Measurements from ENCODE around the gene MTPN. TPM values are rescaled to one million over a fixed set of nuclear protein-coding genes. Genes with fewer than 3 reads are reported as not detected.

The MTPN gene
- total and polyA plus RNA-seq, 2 donors (not counting 1 experiment from before 2014, with no cell fraction given) = 158 to 215 TPM

- H3K27ac ChIP-seq (ENCODE audit: insufficient read depth, low read length) = no peak overlapping the region
- TF ChIP-seq CTCF (conservative IDR thresholded peaks at IDR 0.05 in 1 of 2, IDR thresholded peaks at IDR 0.05 in 1 of 2; ENCODE audit: low read depth in 1 of 2, low read length in 2 of 2) (no peak), EZH2 (IDR thresholded peaks at IDR 0.05; ENCODE audit: low read length, missing control alignments) (no peak)
- no peak overlapping the region for H2AFZ ChIP-seq (ENCODE audit: low read length)
- DNase-seq (ENCODE audit: low read depth in 2 of 2) = no peak
- no peak overlapping the region for H3K9ac ChIP-seq (ENCODE audit: insufficient read depth, low read length)
- H3K4me2 ChIP-seq (ENCODE audit: extremely low read depth, insufficient read depth, low read length) = no peak overlapping the region
- H3K9me3 ChIP-seq (ENCODE audit: control insufficient read depth, insufficient read depth, low read depth, low read length) = no peaks in the 10 kb centered on the region
- no peaks in the 10 kb centered on the region for H4K20me1 ChIP-seq (ENCODE audit: control insufficient read depth, extremely low read depth, insufficient read depth, low read length)
- H3K27me3 ChIP-seq (ENCODE audit: control insufficient read depth, insufficient read depth, low read length) = no peaks in the 10 kb centered on the region
- no peaks in the 10 kb centered on the region for H3K79me2 ChIP-seq (ENCODE audit: control insufficient read depth, insufficient read depth, low read length)
- no peaks in the 10 kb centered on the region for H3K4me1 ChIP-seq (ENCODE audit: control insufficient read depth, extremely low read depth, insufficient read depth, low read length)
- H3K4me3 ChIP-seq (replicated peaks in 1 of 4; ENCODE audit: control extremely low read depth in 1 of 4, insufficient read depth in 1 of 4, low read depth in 3 of 4, low read length in 4 of 4) = no peak overlapping the region
- peaks cover 4% of the 10 kb centered on the region for H3K36me3 ChIP-seq (ENCODE audit: control insufficient read depth, insufficient read depth, low read length)
These were observed 49.0 kb downstream of the MTPN start for GRCh38 chr7:135928136-135928535.

GRCh38 chr7:135925210-135925609, 51.9 kb downstream of the MTPN start:
- Histone ChIP-seq H3K27ac (ENCODE audit: insufficient read depth, low read length) (no peak overlapping the region), H3K27me3 (ENCODE audit: control insufficient read depth, insufficient read depth, low read length) (no peaks in the 10 kb centered on the region), H3K9ac (ENCODE audit: insufficient read depth, low read length) (no peak overlapping the region), H3K36me3 (ENCODE audit: control insufficient read depth, insufficient read depth, low read length) (peaks cover 4% of the 10 kb centered on the region), H2AFZ (ENCODE audit: low read length) (no peak overlapping the region), H3K4me1 (ENCODE audit: control insufficient read depth, extremely low read depth, insufficient read depth, low read length) (no peaks in the 10 kb centered on the region), H3K9me3 (ENCODE audit: control insufficient read depth, insufficient read depth, low read depth, low read length) (no peaks in the 10 kb centered on the region), H3K4me2 (ENCODE audit: extremely low read depth, insufficient read depth, low read length) (no peak overlapping the region), H3K4me3 (replicated peaks in 1 of 4; ENCODE audit: control extremely low read depth in 1 of 4, insufficient read depth in 1 of 4, low read depth in 3 of 4, low read length in 4 of 4) (no peak overlapping the region), H4K20me1 (ENCODE audit: control insufficient read depth, extremely low read depth, insufficient read depth, low read length) (no peaks in the 10 kb centered on the region), H3K79me2 (ENCODE audit: control insufficient read depth, insufficient read depth, low read length) (no peaks in the 10 kb centered on the region)
- TF ChIP-seq CTCF (conservative IDR thresholded peaks at IDR 0.05 in 1 of 2, IDR thresholded peaks at IDR 0.05 in 1 of 2; ENCODE audit: low read depth in 1 of 2, low read length in 2 of 2) (no peak), EZH2 (IDR thresholded peaks at IDR 0.05; ENCODE audit: low read length, missing control alignments) (no peak)
- peak; percentile 11 to 17 for DNase-seq (ENCODE audit: low read depth in 2 of 2)

- H3K4me3 ChIP-seq (replicated peaks in 1 of 4; ENCODE audit: control extremely low read depth in 1 of 4, insufficient read depth in 1 of 4, low read depth in 3 of 4, low read length in 4 of 4) = no peak overlapping the region
- H3K79me2 ChIP-seq (ENCODE audit: control insufficient read depth, insufficient read depth, low read length) = no peaks in the 10 kb centered on the region
- H3K9me3 ChIP-seq (ENCODE audit: control insufficient read depth, insufficient read depth, low read depth, low read length) = no peaks in the 10 kb centered on the region
- no peak overlapping the region for H3K9ac ChIP-seq (ENCODE audit: insufficient read depth, low read length)
- H3K27ac ChIP-seq (ENCODE audit: insufficient read depth, low read length) = no peak overlapping the region
- H4K20me1 ChIP-seq (ENCODE audit: control insufficient read depth, extremely low read depth, insufficient read depth, low read length) = no peaks in the 10 kb centered on the region
- peaks cover 3% of the 10 kb centered on the region for H3K36me3 ChIP-seq (ENCODE audit: control insufficient read depth, insufficient read depth, low read length)
- no peaks in the 10 kb centered on the region for H3K27me3 ChIP-seq (ENCODE audit: control insufficient read depth, insufficient read depth, low read length)
- H3K4me1 ChIP-seq (ENCODE audit: control insufficient read depth, extremely low read depth, insufficient read depth, low read length) = no peaks in the 10 kb centered on the region
- no peak overlapping the region for H3K4me2 ChIP-seq (ENCODE audit: extremely low read depth, insufficient read depth, low read length)
- H2AFZ ChIP-seq (ENCODE audit: low read length) = no peak overlapping the region
- no peak for TF ChIP-seq CTCF (conservative IDR thresholded peaks at IDR 0.05 in 1 of 2, IDR thresholded peaks at IDR 0.05 in 1 of 2; ENCODE audit: low read depth in 1 of 2, low read length in 2 of 2)
- no peak for TF ChIP-seq EZH2 (IDR thresholded peaks at IDR 0.05; ENCODE audit: low read length, missing control alignments)
- no peak for DNase-seq (ENCODE audit: low read depth in 2 of 2)
These were observed 52.9 kb downstream of the MTPN start for GRCh38 chr7:135924302-135924701.

Data from fibroblast of lung (primary cell).